ENCODE data around the gene CATSPERD. TPM values are rescaled to one million over a fixed set of nuclear protein-coding genes. Genes with fewer than 3 reads are reported as not detected.

The CATSPERD gene
- total and polyA plus RNA-seq, 4 experiments from 2014 or later: not detected

DNA sequence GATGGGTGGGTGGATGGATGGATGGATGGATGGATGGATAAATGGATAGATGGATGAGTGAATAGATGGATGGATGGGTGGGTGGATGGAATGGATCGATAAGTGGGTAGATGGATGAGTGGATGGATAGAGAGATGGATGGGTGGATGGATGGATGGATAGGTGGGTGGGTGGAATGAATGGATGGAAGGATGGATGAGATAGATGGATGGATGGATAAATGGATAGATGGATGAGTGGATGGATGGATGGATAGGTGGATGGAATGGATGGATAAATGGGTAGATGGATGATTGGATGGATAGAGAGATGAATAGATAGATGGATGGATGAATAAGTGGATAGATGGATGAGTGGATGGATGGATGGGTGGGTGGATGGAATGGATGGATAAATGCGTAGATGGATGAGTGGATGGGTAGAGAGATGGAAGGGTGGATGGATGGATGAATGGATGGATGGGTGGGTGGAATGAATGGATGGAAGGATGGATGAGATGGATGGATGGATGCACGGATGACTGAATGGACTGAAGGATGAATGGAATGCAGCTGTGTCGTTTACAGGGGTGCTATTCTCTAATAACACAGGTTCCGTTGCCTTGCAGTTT, 42.3 kb downstream of the CATSPERD start:
- ChIA-PET POLR2A (ENCODE audit: partially characterized antibody) (no interaction called here), CTCF (ENCODE audit: partially characterized antibody) (no interaction called here)
- Histone ChIP-seq H3K36me3 (ENCODE audit: insufficient read depth, low read length) (no peaks in the 10 kb centered on the region), H3K9me3 (ENCODE audit: control insufficient read depth in 1 of 2, low read length in 2 of 2) (no peaks in the 10 kb centered on the region), H3K4me3 (ENCODE audit: low read length in 2 of 2) (no peak overlapping the region), H3K27me3 (ENCODE audit: insufficient read depth, low read length) (no peaks in the 10 kb centered on the region), H3K4me1 (ENCODE audit: insufficient read depth, low read length) (no peaks in the 10 kb centered on the region), H3K27ac (ENCODE audit: low read depth, low read length) (no peak overlapping the region)
- Mint-ChIP-seq H3K4me3 (no peak overlapping the region), H3K27me3 (peaks cover 0 to 5% of the 10 kb centered on the region in 2 donors), H3K36me3 (no peaks in the 10 kb centered on the region), H3K27ac (peak overlapping the region in 1 of 7 donors; percentile 40), H3K9me3 (peaks cover 0 to 4% (median 0%) of the 10 kb centered on the region in 8 donors), H3K4me1 (peaks cover 0 to 2% (median under 1%) of the 10 kb centered on the region in 4 donors)
- intact Hi-C loops (cut with micrococcal nuclease): no loop called here
- no peak for DNase-seq

DNA sequence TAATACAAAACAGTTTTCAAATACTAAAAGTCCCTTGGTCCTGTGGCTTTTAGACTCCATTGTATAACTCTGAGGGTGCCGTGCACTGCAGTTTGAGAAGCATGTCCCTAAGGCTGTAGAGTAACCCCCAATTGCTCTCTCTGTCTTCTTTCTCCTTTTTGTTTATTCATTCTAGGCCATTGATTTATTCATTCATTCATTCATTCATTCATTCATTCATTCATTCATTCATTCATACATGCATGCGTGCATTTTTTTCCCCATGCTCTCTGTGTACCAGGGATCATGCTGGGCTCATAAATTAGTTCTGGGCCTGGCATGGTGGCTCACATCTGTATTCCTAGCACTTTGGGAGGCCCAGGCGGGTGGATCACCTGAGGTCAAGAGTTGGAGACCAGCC, 44.8 kb downstream of the CATSPERD start:
- no peak for DNase-seq
- Histone ChIP-seq H3K36me3 (ENCODE audit: insufficient read depth, low read length) (no peaks in the 10 kb centered on the region), H3K4me3 (ENCODE audit: low read length in 2 of 2) (no peak overlapping the region), H3K4me1 (ENCODE audit: insufficient read depth, low read length) (no peaks in the 10 kb centered on the region), H3K9me3 (ENCODE audit: control insufficient read depth in 1 of 2, low read length in 2 of 2) (no peaks in the 10 kb centered on the region), H3K27ac (ENCODE audit: low read depth, low read length) (no peak overlapping the region), H3K27me3 (ENCODE audit: insufficient read depth, low read length) (no peaks in the 10 kb centered on the region)
- Mint-ChIP-seq H3K27me3 (peaks cover 0 to 4% of the 10 kb centered on the region in 2 donors), H3K9me3 (peaks cover 0 to 4% (median 0%) of the 10 kb centered on the region in 8 donors), H3K36me3 (no peaks in the 10 kb centered on the region), H3K4me1 (peaks cover 0 to 2% (median under 1%) of the 10 kb centered on the region in 4 donors), H3K27ac (peak overlapping the region in 1 of 7 donors; percentile 19), H3K4me3 (no peak overlapping the region)
- CTCF ChIA-PET (ENCODE audit: partially characterized antibody): no interaction called here
- POLR2A ChIA-PET (ENCODE audit: partially characterized antibody): no interaction called here
- intact Hi-C loops (cut with micrococcal nuclease): no loop called here

DNA sequence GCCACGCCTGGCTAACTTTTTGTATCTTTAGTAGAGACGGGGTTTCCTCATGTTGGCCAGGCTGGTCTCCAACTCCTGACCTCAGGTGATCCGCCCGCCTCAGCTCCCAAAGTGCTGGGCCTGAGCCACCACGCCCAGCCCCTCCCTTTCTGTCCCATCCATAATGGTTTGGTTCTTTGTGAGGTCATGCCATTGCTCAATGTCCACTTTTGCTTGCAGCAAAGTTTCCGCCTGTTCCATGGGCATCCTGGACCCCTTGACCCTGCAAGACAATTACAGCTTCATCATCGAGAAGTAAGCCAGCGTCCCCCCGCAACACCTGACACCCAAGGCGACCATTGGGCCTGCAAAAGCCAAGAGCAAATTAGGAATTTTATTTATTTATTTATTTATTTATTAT, 47.5 kb downstream of the CATSPERD start:
- no peak overlapping the region for H3K4me3 ChIP-seq (ENCODE audit: low read length in 2 of 2)
- no peaks in the 10 kb centered on the region for H3K9me3 ChIP-seq (ENCODE audit: control insufficient read depth in 1 of 2, low read length in 2 of 2)
- no peak overlapping the region for H3K27ac ChIP-seq (ENCODE audit: low read depth, low read length)
- H3K27me3 ChIP-seq (ENCODE audit: insufficient read depth, low read length): no peaks in the 10 kb centered on the region
- Mint-ChIP-seq H3K27me3 (no peaks in the 10 kb centered on the region), H3K9me3 (no peaks in the 10 kb centered on the region), H3K4me3 (no peak overlapping the region), H3K36me3 (no peaks in the 10 kb centered on the region), H3K27ac (no peak overlapping the region), H3K4me1 (no peaks in the 10 kb centered on the region)
- no peaks in the 10 kb centered on the region for H3K4me1 ChIP-seq (ENCODE audit: insufficient read depth, low read length)
- CTCF ChIA-PET (ENCODE audit: partially characterized antibody): no interaction called here
- POLR2A ChIA-PET (ENCODE audit: partially characterized antibody): no interaction called here
- DNase-seq: no peak
- intact Hi-C loops (cut with micrococcal nuclease): no loop called here
- no peaks in the 10 kb centered on the region for H3K36me3 ChIP-seq (ENCODE audit: insufficient read depth, low read length)

GRCh38 chr19:5772416-5772815, 52.0 kb downstream of the CATSPERD start:
- Histone ChIP-seq H3K27me3 (ENCODE audit: insufficient read depth, low read length) (no peaks in the 10 kb centered on the region), H3K27ac (ENCODE audit: low read depth, low read length) (no peak overlapping the region), H3K4me3 (ENCODE audit: low read length in 2 of 2) (no peak overlapping the region), H3K9me3 (ENCODE audit: control insufficient read depth in 1 of 2, low read length in 2 of 2) (no peaks in the 10 kb centered on the region), H3K36me3 (ENCODE audit: insufficient read depth, low read length) (no peaks in the 10 kb centered on the region), H3K4me1 (ENCODE audit: insufficient read depth, low read length) (no peaks in the 10 kb centered on the region)
- Mint-ChIP-seq H3K4me3 (no peak overlapping the region), H3K27me3 (no peaks in the 10 kb centered on the region), H3K9me3 (no peaks in the 10 kb centered on the region), H3K27ac (no peak overlapping the region), H3K36me3 (no peaks in the 10 kb centered on the region), H3K4me1 (no peaks in the 10 kb centered on the region)
- POLR2A ChIA-PET (ENCODE audit: partially characterized antibody): no interaction called here
- intact Hi-C loops (cut with micrococcal nuclease): no loop called here
- DNase-seq: no peak
- CTCF ChIA-PET (ENCODE audit: partially characterized antibody): no interaction called here

- no peaks in the 10 kb centered on the region for H3K36me3 Mint-ChIP-seq
- H3K27me3 ChIP-seq (ENCODE audit: insufficient read depth, low read length): no peaks in the 10 kb centered on the region
- no peak overlapping the region for H3K4me3 Mint-ChIP-seq
- no peak for DNase-seq
- no peaks in the 10 kb centered on the region for H3K4me1 ChIP-seq (ENCODE audit: insufficient read depth, low read length)
- no peaks in the 10 kb centered on the region for H3K27me3 Mint-ChIP-seq
- no peaks in the 10 kb centered on the region for H3K9me3 ChIP-seq (ENCODE audit: control insufficient read depth in 1 of 2, low read length in 2 of 2)
- H3K36me3 ChIP-seq (ENCODE audit: insufficient read depth, low read length): no peaks in the 10 kb centered on the region
- H3K4me1 Mint-ChIP-seq: no peaks in the 10 kb centered on the region
- H3K9me3 Mint-ChIP-seq: no peaks in the 10 kb centered on the region
- POLR2A ChIA-PET (ENCODE audit: partially characterized antibody): no interaction called here
- no peak overlapping the region for H3K27ac Mint-ChIP-seq
- CTCF ChIA-PET (ENCODE audit: partially characterized antibody): no interaction called here
- intact Hi-C loops (cut with micrococcal nuclease): no loop called here
- H3K4me3 ChIP-seq (ENCODE audit: low read length in 2 of 2): no peak overlapping the region
- no peak overlapping the region for H3K27ac ChIP-seq (ENCODE audit: low read depth, low read length)
Observed at GRCh38 chr19:5773276-5773675, 52.8 kb downstream of the CATSPERD start.

DNA sequence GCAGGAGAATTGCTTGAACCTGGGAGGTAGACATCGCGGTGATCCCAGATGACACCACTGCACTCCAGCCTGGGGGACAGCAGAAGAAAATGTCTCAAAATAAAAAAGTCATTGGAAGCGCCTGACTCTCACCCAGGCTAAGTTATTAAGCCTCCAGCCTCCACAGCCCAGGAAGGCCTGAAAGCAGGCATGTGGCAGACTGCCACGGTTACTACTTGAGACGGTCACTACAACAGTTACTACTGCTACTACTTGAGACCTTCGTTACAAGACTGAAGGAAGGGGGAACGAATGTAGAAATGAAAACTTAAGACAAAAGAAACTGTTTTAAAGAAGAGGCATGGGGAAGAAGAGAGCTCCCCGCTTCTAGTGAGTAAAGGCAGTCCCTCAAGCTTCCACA, 54.5 kb downstream of the CATSPERD start:
- no peak overlapping the region for H3K27ac Mint-ChIP-seq
- no peaks in the 10 kb centered on the region for H3K4me1 Mint-ChIP-seq
- ChIA-PET CTCF (ENCODE audit: partially characterized antibody) (no interaction called here), POLR2A (ENCODE audit: partially characterized antibody) (no interaction called here)
- Histone ChIP-seq H3K4me1 (ENCODE audit: insufficient read depth, low read length) (no peaks in the 10 kb centered on the region), H3K27me3 (ENCODE audit: insufficient read depth, low read length) (no peaks in the 10 kb centered on the region), H3K9me3 (ENCODE audit: control insufficient read depth in 1 of 2, low read length in 2 of 2) (no peaks in the 10 kb centered on the region), H3K4me3 (ENCODE audit: low read length in 2 of 2) (no peak overlapping the region), H3K27ac (ENCODE audit: low read depth, low read length) (no peak overlapping the region), H3K36me3 (ENCODE audit: insufficient read depth, low read length) (no peaks in the 10 kb centered on the region)
- no peak overlapping the region for H3K4me3 Mint-ChIP-seq
- no peaks in the 10 kb centered on the region for H3K36me3 Mint-ChIP-seq
- intact Hi-C loops (cut with micrococcal nuclease): no loop called here
- no peak for DNase-seq
- no peaks in the 10 kb centered on the region for H3K27me3 Mint-ChIP-seq
- no peaks in the 10 kb centered on the region for H3K9me3 Mint-ChIP-seq

DNA sequence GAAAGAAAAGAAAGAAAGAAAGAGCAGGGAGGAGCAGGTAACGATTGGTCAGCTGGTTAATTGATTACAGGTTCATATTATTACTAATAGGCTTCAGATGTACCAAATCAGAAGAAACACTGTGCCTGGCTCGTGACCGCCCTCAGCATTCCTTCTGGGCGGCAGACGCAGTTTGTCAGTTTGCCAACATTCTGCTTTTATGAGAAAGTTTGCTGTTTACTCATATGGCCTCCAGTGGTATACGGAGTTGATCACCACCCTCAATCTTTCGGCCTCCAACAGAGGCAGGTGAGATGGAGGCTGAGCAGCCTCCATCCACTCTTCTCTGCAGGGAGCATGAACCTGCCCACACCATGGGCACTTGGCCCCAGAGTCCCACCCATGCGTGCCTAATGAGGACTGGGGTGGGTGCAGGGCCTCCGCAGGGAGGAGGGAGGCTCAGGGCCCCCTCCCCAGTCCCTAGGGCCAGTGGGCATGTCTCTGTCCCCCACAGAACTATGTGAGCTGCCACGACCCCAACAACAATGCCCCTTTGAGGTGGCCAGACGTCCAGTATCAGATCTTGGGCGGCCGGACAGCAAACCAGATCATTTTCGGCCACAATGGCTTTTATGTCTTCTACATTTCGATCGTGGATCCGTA, 55.4 kb downstream of the CATSPERD start:
- intact Hi-C loops (cut with micrococcal nuclease): no loop called here
- Histone ChIP-seq H3K4me1 (ENCODE audit: insufficient read depth, low read length) (no peaks in the 10 kb centered on the region), H3K4me3 (ENCODE audit: low read length in 2 of 2) (no peak overlapping the region), H3K36me3 (ENCODE audit: insufficient read depth, low read length) (no peaks in the 10 kb centered on the region), H3K9me3 (ENCODE audit: control insufficient read depth in 1 of 2, low read length in 2 of 2) (no peaks in the 10 kb centered on the region), H3K27ac (ENCODE audit: low read depth, low read length) (no peak overlapping the region), H3K27me3 (ENCODE audit: insufficient read depth, low read length) (no peaks in the 10 kb centered on the region)
- Mint-ChIP-seq H3K4me3 (no peak overlapping the region), H3K36me3 (no peaks in the 10 kb centered on the region), H3K4me1 (no peaks in the 10 kb centered on the region), H3K9me3 (no peaks in the 10 kb centered on the region), H3K27ac (no peak overlapping the region), H3K27me3 (no peaks in the 10 kb centered on the region)
- ChIA-PET POLR2A (ENCODE audit: partially characterized antibody) (no interaction called here), CTCF (ENCODE audit: partially characterized antibody) (no interaction called here)
- no peak for DNase-seq
